GM12891 (cell line): ENCODE data around the gene DLG5.

Experiments
- POLR2A ChIP-seq: IDR thresholded peaks from 2 replicates; pipeline ENCODE4 v1.6.1; 2011; ENCODE audit warnings: low read depth, low read length, control low read depth
- POLR2AphosphoS5 ChIP-seq: IDR thresholded peaks from 2 replicates; pipeline ENCODE4 v1.6.1; 2011; ENCODE audit warnings: low read depth, low read length, control low read depth
- POU2F2 ChIP-seq: IDR thresholded peaks from 2 replicates; pipeline ENCODE4 v1.6.1; 2011; ENCODE audit warnings: low read depth, mild to moderate bottlenecking, control low read depth, low read length, moderate library complexity

- TF ChIP-seq POLR2A (no peak), POLR2AphosphoS5 (no peak), POU2F2 (no peak)
Measured at GRCh38 chr10:77820349-77820748, 106.2 kb downstream of the DLG5 start.
